Measurements from ENCODE around the gene THAP7. TPM values are rescaled to one million over a fixed set of nuclear protein-coding genes. Genes with fewer than 3 reads are reported as not detected.

The THAP7 gene
- total RNA-seq, 1 experiment from 2014 or later, result 24.6 TPM

- Histone ChIP-seq H3K18ac (ENCODE audit: insufficient read length, low read depth, low read length) (no peak overlapping the region), H2AK5ac (ENCODE audit: insufficient read length, low read length) (no peak overlapping the region), H3K23ac (ENCODE audit: insufficient read length, low read depth, low read length) (no peak overlapping the region), H2BK12ac (ENCODE audit: insufficient read length, low read depth, low read length) (no peak overlapping the region), H3K27ac (ENCODE audit: insufficient read length, low read depth, low read length) (no peak overlapping the region), H2AFZ (ENCODE audit: low read length) (no peak overlapping the region), H3K4me1 (ENCODE audit: insufficient read depth, low read length) (no peaks in the 10 kb centered on the region; the same call in 1 of the 2 replicates), H2BK15ac (ENCODE audit: low read depth, low read length) (no peak overlapping the region), H3K79me2 (ENCODE audit: insufficient read depth, low read length) (no peaks in the 10 kb centered on the region), H4K20me1 (ENCODE audit: control insufficient read depth, insufficient read depth, insufficient read length) (no peaks in the 10 kb centered on the region), H2BK5ac (ENCODE audit: insufficient read length, low read length) (no peak overlapping the region), H3K4me2 (ENCODE audit: insufficient read depth, insufficient read length, low read length) (no peak overlapping the region), H2BK20ac (ENCODE audit: low read depth, low read length, poor library complexity, severe bottlenecking) (no peak overlapping the region), H3K14ac (ENCODE audit: insufficient read depth, low read length) (no peak overlapping the region), H4K91ac (ENCODE audit: insufficient read length, low read depth, low read length) (no peak overlapping the region), H3K4ac (ENCODE audit: low read depth, low read length) (no peak overlapping the region), H4K8ac (replicated peaks; ENCODE audit: insufficient read length, low read depth, low read length) (no peak overlapping the region), H3K79me1 (ENCODE audit: insufficient read depth, low read depth, low read length, poor library complexity, severe bottlenecking) (no peaks in the 10 kb centered on the region), H3K27me3 (ENCODE audit: insufficient read depth, low read length) (peaks cover 3% of the 10 kb centered on the region; the same call in 1 of the 2 replicates), H3K23me2 (ENCODE audit: insufficient read length, low read depth, low read length, poor library complexity, severe bottlenecking) (no peaks in the 10 kb centered on the region), H3T11ph (ENCODE audit: low read length) (no peak overlapping the region), H3K56ac (ENCODE audit: insufficient read length, low read depth, low read length) (no peak overlapping the region), H3K9me3 (ENCODE audit: control insufficient read depth, low read depth, low read length) (no peaks in the 10 kb centered on the region), H3K9ac (ENCODE audit: extremely low read depth, insufficient read length, low read length) (no peak overlapping the region), H2BK120ac (ENCODE audit: low read depth, low read length, poor library complexity, severe bottlenecking) (no peak overlapping the region), H4K5ac (ENCODE audit: insufficient read length, low read depth, low read length) (no peak overlapping the region)
- H3K36me3 Mint-ChIP-seq (ENCODE audit: insufficient read depth in 1 of 3, low read depth in 3 of 3), result no peaks in the 10 kb centered on the region
- no peak overlapping the region for H3K4me3 Mint-ChIP-seq
- peaks cover 7 to 14% of the 10 kb centered on the region in 2 experiments for H3K4me1 Mint-ChIP-seq
- H3K9me3 Mint-ChIP-seq, result no peaks in the 10 kb centered on the region
- no peak for TF ChIP-seq CTCF (conservative IDR thresholded peaks at IDR 0.05)
- no CpG with 5 or more reads among the region's 3 CpGs for WGBS (ENCODE audit: extremely low coverage, insufficient read length, low lambda C conversion rate)
- DNase-seq, result no peak
- peaks cover 45% of the 10 kb centered on the region for H3K27me3 Mint-ChIP-seq (ENCODE audit: low read depth)
- no peak overlapping the region for H3K27ac Mint-ChIP-seq
Observed at GRCh38 chr22:21033895-21034294, 32.0 kb upstream of the THAP7 start.

Measured in H9 (cell line).